Measurements from ENCODE around the gene PRSS50.

GRCh38 chr3:46672349-46672695 lies 45.3 kb downstream of the PRSS50 start:
- TF ChIP-seq POLR2A (IDR thresholded peaks at IDR 0.05) (no peak), CTCF (IDR thresholded peaks at IDR 0.05) (no peak), POLR2AphosphoS5 (IDR thresholded peaks at IDR 0.05) (no peak)

Measured in prostate gland (tissue), 2 donors.